SH-SY5Y (cell line): ENCODE results near the gene SCN7A.

Experiments
- GATA2 ChIP-seq: IDR thresholded peaks from 2 replicates; pipeline ENCODE4 v1.6.1; 2011; ENCODE audit warnings: mild to moderate bottlenecking, low read depth, low read length
- GATA3 ChIP-seq: IDR thresholded peaks from 2 replicates; pipeline ENCODE4 v1.6.1; 2011; ENCODE audit warnings: low read depth, mild to moderate bottlenecking, low read length, moderate library complexity

GRCh38 chr2:166406374-166406773 is 87.7 kb downstream of the SCN7A start:
- TF ChIP-seq GATA2 (no peak), GATA3 (no peak)
